ENCODE results near the gene BEST1.

DNA sequence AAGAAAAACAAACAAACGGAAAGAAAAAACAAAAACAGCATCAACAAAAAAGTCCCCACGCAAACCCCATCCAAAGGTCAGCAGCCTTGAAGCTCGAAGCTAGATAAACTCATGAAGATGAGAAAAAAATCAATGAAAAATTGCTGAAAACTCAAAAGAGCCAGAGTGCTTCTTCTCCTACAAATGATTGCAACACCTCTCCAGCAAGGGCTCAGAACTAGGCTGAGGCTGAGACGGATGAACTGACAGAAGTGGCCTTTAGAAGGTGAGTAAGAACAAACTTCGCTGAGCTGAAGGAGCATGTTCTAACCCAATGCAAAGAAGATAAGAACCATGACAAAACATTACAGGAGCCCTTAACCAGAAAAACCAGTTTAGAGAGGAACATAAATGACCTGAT, 35.7 kb downstream of the BEST1 start:
- TF ChIP-seq CTCF (IDR thresholded peaks at IDR 0.05 in 2 of 3, conservative IDR thresholded peaks at IDR 0.05 in 1 of 3; ENCODE audit: borderline replicate concordance in 1 of 3, insufficient read depth in 1 of 3, low read depth in 2 of 3, low read length in 2 of 3) (no peak), POLR2AphosphoS5 (IDR thresholded peaks at IDR 0.05; ENCODE audit: low read depth, low read length) (no peak), EZH2phosphoT487 (IDR thresholded peaks at IDR 0.05; ENCODE audit: borderline replicate concordance) (no peak), EZH2 (IDR thresholded peaks at IDR 0.05) (no peak), TCF7L2 (IDR thresholded peaks at IDR 0.05; ENCODE audit: borderline replicate concordance, extremely low read depth, insufficient read depth, insufficient read length) (no peak), REST (IDR thresholded peaks at IDR 0.05; ENCODE audit: low read depth) (no peak), SIN3A (IDR thresholded peaks at IDR 0.05; ENCODE audit: low read depth) (no peak), EGR1 (IDR thresholded peaks at IDR 0.05; ENCODE audit: low read depth) (no peak), MAX (IDR thresholded peaks at IDR 0.05) (no peak), YY1 (IDR thresholded peaks at IDR 0.05; ENCODE audit: extremely low read depth, insufficient replicate concordance, low read depth, low read length) (no peak), POLR2A (IDR thresholded peaks at IDR 0.05; ENCODE audit: borderline replicate concordance, extremely low read depth, insufficient read depth, insufficient read length) (no peak), ELF1 (IDR thresholded peaks at IDR 0.05; ENCODE audit: borderline replicate concordance, low read depth) (no peak), SRF (IDR thresholded peaks at IDR 0.05; ENCODE audit: low read depth) (no peak)
- TF ChIP-seq, protein P1, sequence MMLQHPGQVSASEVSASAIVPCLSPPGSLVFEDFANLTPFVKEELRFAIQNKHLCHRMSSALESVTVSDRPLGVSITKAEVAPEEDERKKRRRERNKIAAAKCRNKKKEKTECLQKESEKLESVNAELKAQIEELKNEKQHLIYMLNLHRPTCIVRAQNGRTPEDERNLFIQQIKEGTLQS (IDR thresholded peaks at IDR 0.05), result no peak

Measured in HCT116 (cell line).